DLD1 (cell line): Measurements from ENCODE around the gene TP53RK.

Experiments used
- in situ Hi-C: cut with HindIII; loops from 2 replicates; pipeline ENCODE4 v1.10.0; 2017; ENCODE audit warnings: low sequenced_read_pairs

The TP53RK gene

GRCh38 chr20:46666306-46666705, 22.9 kb downstream of the TP53RK start:
- in situ Hi-C loops = no loop called here

GRCh38 chr20:46665602-46666001, 23.6 kb downstream of the TP53RK start:
- in situ Hi-C loops = no loop called here

GRCh38 chr20:46663531-46663930, 25.7 kb downstream of the TP53RK start:
- in situ Hi-C loops = no loop called here

DNA sequence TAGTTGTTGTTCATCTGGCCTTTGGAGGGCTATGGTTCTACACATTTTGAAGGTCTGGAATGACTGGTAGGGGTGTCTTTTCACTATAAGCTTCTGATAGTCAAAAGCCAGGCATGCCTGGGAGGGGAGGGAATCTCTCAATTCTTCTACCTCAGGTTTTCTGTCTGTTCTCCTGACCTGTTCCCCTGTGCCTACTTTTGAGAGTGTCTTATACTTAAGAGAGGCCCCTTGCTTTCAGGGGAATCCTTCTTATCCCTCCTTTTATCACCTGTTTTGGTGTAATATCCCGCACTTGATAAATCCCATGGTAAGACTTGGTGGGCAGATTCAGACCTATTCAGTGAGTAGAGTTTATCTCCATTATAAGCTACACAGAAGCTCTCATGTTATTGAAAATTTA, 27.6 kb downstream of the TP53RK start:
- in situ Hi-C loops = no loop called here

DNA sequence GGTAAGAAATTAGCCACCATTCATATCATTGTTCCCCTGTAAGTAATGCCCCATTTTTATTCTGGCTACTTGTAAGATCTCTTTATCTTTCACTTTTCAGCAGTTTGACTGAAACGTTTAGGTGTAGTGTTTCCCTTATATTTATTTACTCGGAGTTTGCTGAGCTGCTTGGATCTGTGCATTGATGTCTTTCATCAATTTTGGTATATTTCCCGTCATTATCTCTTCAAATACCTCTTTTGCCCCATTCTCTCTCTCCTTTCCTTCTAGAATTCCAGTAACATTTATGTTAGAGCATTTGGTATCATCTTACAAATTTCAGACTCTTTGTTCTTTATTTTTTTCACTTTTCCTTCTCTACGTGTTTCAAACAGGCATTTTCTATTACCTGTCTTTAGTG, 28.8 kb downstream of the TP53RK start:
- in situ Hi-C loops = no loop called here

DNA sequence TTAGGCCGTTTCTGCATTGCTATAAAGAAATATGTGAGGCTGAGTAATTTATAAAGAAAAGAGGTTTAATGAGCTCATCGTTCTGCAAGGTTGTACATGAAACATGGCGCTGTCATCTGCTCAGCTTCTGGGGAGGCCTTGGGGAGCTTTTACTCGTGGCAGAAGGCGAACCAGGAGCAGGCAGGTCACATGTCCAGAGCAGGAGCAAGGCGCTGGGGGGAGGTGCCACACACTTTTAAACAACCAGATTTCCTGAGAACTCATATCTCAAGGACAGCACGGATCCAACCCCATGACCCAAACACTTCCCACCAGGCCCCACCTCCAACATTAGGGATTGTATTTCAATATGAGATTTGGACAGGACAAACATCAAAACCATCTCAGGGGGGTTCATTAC, 31.6 kb downstream of the TP53RK start:
- in situ Hi-C loops = no loop called here

- in situ Hi-C loops = no loop called here
These were observed 32.1 kb downstream of the TP53RK start for GRCh38 chr20:46657137-46657536.

- in situ Hi-C loops = no loop called here
These were observed 36.5 kb downstream of the TP53RK start for GRCh38 chr20:46652699-46653098.

DNA sequence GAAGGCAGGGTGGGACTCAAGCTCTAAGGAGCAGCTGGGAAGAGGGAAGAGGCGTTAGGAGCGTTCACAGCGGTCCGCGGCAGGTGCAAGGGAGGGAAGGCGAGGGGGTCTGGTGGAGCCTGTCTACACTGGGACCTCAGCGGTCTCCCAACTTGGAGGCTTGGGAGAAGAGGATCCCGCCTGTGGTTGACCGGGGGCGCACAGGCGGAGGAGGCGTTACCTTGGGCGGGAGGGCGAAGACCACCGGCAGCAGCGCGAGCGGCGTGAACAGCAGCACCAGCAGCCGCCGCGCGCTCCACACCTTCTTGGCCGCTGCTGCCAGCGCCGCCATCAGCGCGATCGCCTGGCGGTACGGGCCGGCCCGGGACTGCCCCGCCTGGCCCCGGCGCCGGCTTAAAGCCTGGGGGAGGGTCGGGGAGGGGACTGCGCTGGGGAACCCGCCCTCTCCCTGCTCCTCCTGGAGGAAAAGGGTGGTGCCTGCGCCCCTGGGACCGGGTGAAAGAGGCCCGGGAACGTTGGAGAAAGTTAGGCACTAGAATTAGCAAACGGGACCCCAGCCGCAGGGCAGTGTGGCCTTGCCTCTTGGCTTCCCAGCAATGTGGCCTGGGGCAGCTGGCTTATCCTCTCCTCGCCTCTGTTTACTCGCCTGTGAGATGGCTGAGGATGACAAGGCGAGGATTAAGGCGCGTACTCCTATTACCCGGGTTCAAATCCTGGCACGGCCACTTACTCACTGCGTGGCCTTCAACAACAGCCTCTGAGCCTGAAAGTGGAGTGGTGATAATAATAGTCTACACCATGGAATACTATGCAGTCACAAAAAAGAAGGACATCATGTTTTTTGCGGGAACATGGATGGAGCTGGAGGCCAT, 37.9 kb downstream of the TP53RK start, which contains the start of gene SLC13A3:
SLC13A3 (minus strand) TSS at position 369 of the 872 bp plus-strand sequence; CDS start at position 331, 38 bp downstream.
- in situ Hi-C loops = no loop called here

GRCh38 chr20:46650575-46651090, 38.6 kb downstream of the TP53RK start:
- in situ Hi-C loops = no loop called here

DNA sequence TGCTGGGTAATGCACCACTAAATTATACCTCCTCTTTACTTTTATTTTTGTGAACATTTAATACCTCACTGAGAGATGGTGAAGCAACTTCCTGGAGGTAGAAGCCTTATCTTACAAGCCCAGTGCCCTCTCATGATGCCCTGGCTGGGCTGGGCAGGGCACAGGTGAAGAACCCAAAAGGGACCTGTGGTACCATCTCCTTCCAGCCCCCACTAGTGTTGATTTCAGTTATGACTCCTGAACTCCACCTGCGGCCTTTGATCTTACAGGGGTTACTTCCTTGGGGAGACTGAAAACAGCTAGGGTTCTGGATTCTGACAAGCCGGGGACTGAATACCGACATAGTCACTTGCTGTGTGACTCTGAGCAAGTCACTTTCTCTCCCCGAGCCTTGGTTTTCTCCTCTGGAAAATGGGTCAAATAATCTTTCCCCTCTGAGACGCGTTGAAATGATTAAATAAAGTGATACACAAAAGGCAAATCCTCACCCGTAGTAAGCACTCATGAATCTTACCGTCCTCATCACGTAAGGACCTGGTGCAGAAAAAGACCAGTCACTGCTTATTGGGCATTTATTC, 39.2 kb downstream of the TP53RK start:
- in situ Hi-C loops = no loop called here

DNA sequence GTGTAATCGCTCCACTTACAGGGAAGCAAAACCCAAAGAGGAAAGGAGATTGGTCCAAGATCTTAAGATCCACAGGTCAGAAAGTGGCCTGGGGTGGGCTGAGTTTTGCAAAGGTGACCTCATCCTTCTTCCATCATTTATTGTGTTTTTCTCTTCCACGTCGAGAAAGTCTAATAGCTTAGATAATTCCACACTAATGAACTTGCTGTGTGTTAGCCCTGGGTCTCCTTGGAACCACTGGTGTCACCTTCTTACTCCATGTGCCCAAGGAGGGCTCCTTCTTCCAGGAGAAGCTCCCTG, 39.6 kb downstream of the TP53RK start:
- in situ Hi-C loops = no loop called here

DNA sequence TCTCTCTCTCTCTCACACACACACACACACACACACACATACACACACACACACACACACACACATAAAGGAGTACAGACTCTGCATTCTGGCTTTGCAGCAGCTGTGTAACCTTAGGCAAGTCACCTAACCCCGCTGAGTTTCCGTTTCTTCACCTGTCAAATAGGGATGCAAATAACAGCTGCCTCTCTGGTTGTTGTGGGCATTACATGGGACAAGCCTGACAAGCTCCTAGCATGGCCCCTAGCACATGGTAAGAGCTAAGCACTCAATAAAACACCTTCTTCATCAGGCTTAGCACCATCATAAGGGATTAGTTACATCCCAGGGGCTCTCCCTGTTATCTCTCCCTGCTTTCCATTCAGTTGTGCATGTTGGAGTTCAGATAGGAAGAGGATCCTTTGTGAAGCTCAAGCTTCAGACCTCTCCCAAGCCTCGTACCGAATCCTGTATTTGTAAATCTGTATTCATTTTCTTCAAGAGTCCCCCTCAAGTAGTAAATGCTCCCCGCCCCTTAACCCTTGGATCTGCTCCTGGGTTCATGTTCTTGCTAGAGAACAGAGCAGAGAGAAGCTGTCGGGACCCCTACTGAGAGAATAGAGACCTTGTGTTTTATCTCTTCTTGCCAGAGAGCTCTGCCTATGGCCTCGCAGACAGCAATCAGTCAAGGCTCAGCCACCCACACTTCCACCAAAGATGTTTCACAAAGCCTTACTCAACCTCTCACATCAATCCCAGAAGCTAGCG, 40.2 kb downstream of the TP53RK start:
- in situ Hi-C loops = no loop called here

DNA sequence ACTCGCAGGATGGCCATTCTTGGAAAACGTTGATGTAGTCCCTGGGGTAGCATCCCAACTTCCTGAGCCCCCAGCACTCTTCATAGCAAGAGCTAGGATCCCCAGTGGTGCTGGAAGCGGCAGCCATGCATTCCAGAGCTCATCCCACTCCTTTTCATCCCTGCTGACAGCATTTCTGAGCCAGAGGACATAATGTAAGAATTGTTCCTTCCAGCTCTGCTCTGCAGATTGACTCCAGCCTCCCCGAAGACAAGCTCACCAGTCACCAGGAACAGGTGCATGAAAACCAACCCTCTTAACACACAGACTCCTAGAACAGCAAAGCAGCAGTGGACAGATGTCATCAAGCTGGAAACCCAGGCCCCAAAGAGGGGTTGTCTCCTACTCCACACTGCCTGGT, 41.8 kb downstream of the TP53RK start:
- in situ Hi-C loops = no loop called here

- in situ Hi-C loops = no loop called here
These were observed 42.4 kb downstream of the TP53RK start for GRCh38 chr20:46646659-46647380.

DNA sequence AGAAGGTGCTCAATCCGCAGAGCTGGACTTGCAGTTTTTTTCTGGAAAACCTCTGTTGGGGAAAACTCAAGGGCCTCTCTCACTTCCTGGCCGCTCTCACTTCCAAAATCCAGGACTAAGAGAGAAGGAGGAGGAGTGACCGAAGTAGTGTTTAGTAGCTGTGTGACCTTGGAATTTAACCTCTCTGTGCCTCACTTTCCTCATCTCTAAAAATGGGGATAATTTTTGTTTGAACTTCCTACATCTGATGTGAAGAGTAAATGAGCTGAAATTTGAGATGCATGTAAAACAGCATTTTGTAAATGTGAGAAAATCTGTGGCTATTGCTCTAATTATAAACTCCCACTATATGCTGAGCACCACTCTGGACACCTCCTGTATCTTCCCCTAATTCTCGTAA, 43.1 kb downstream of the TP53RK start:
- in situ Hi-C loops = no loop called here

DNA sequence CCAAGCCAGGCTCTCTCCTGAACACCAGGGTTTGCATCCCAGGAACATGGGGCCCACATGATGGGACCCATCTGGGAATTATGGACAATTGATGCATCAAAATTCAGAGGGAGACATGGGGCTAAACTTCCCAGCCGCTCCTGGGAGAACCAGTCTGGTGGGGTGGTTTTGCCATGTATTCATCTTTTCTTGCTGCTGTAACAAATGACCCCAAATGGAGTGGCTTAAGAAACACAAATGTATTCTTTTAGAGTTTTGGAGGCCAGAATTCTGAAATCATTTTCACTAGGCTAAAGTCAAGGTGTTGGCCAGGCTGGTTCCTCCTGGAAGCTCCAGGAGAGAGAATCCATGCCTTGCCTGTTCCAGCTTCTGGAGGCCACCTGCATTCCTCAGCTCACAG, 44.5 kb downstream of the TP53RK start:
- in situ Hi-C loops = no loop called here

DNA sequence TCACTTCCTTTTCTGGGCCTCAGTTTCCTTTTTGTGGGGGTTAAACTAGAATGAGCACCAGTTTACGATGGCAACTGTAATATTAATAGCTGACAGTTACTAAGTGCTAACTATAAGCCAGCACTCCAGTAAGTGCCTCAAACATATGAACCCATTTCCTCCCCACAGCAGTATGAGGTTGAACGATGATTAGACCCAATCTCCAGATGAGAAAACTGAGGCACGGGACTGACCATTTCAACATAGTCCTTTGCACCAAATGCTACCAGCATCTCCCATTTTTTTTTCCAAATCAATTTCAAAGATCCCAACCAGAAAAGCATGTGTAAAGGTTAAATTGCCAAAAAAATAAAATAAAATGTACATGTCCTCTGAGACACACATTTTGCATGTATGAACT, 45.1 kb downstream of the TP53RK start:
- in situ Hi-C loops = no loop called here

GRCh38 chr20:46642969-46643343, 46.3 kb downstream of the TP53RK start:
- in situ Hi-C loops = no loop called here

DNA sequence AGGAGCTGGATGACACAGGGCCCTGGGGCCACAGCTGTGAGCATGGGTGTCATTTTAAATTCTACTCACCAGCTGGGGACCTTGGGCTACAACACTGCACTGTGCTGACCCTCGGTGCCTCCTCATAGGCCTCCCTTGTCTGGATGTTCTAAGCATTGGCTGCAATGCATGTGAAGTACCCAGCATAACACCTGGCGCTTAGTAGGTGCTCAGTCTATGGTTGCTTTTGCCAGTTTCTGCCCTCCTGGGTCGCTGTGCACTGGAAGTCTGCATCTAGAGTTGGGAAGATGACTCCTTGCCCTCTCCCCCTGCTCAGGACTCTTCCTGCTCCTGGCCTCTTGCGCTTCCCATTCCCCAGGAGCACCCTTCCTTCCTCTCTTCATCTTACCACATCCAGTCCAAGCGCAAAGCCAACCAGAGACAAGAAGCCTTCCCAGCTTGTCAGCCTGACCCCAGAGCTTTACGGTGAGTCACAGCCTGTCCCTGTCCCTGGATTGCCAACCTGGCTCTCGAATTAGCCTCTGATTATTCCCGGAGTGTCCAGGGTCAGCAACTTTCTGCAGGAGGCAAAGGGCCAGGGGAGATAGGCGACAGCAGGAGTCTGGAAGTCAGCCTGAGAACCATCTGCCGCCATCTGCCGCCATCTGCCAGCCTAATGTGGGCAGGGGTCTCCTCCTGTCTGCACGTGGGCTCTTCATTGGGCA, 46.8 kb downstream of the TP53RK start:
- in situ Hi-C loops = no loop called here
